Activated CD8-positive, alpha-beta memory T cell treated with anti-CD3 and anti-CD28 coated beads, Interleukin-2, amount 50 U/mL, for 1 hour (primary cell): ENCODE measurements around the gene OR14I1.
"Not testable (repeated sequence)": the region's sequence is repeated elsewhere in the genome, so short reads cannot be mapped to it uniquely, and the experiment has no call there.

Experiments
- DNase-seq: peaks from one replicate; pipeline ENCODE4 v3.0.0-alpha.2; 2020; ENCODE audit errors: extremely low read depth

Gene OR14I1

GRCh38 chr1:248688527-248689298 is 13.9 kb downstream of the OR14I1 start:
- no peak for DNase-seq

GRCh38 chr1:248686815-248687214 is 15.8 kb downstream of the OR14I1 start:
- no peak for DNase-seq

- DNase-seq, result no peak
Observed at GRCh38 chr1:248681651-248682050, 20.9 kb downstream of the OR14I1 start.

- no peak for DNase-seq
Observed at GRCh38 chr1:248670003-248670402, 32.6 kb downstream of the OR14I1 start.

GRCh38 chr1:248663453-248664328 is 38.9 kb downstream of the OR14I1 start:
- DNase-seq, result not testable (repeated sequence)

GRCh38 chr1:248656797-248657196 is 45.8 kb downstream of the OR14I1 start:
- not testable (repeated sequence) for DNase-seq

DNA sequence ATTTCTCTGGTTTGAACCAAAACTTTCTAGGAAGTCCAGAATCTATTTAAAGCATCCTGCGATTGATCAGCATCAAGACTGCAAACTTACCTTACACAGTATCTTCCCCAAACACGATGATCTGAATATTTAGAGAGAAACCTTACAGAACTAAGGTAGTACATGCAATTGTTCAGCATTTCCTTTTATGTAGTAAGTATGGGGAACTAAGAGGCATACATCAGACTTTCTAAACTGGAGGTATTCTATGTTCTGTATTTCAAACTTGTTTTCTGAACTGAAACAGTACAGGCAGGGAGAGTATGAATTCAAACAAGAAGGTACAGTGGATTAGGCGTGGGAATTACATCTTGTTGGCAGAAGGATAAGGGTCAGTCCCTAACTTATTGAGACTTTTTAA is 47.2 kb downstream of the OR14I1 start, which contains the start of gene OR2T27:
Gene OR2T27 (minus strand): TSS at position 175 of the 400 bp plus-strand sequence. CDS start 4,644 bp downstream, outside the sequence.
- DNase-seq, result not testable (repeated sequence)
